ENCODE results near the gene MARK1. TPM values are rescaled to one million over a fixed set of nuclear protein-coding genes. Genes with fewer than 3 reads are reported as not detected.

MARK1 gene
- total RNA-seq, 2 experiments from 2014 or later, result not detected

- POLR2A ChIA-PET, result interaction anchor here (0.7 kb wide), 1 partner anchor 20 kb away, joined by 5 read pairs; no protein-coding TSS in a partner anchor
- CTCF ChIA-PET (ENCODE audit: unreplicated experiment), result no interaction called here
- BruUV-seq (replicated peaks), result no TSS peak
Measured at GRCh38 chr1:220500372-220500771, 27.6 kb upstream of the MARK1 start.

DNA sequence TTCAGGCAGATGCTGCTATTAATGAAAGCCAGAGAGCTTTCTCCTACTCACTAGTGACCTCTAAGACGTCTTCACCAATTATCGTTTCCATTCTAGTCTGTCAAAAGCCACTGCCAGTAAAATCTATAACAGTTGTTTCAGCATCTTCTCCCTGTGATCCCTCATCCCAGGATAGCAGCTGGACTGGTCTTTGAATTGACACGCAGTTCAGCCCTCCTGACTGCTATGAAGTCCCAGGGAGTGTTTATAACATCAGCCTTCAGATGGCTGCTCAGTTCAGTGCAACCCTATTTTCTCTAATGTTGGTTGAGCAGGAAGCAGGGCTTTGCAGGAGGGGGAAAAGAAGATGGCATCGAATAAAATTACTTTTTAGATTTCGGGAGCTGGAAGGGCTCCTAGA, 23.6 kb upstream of the MARK1 start:
- no peaks in the 10 kb centered on the region for H3K79me2 ChIP-seq (ENCODE audit: insufficient read depth, low read depth, low read length)
- no peak for TF ChIP-seq EZH2phosphoT487 (IDR thresholded peaks at IDR 0.05; ENCODE audit: borderline replicate concordance, low read depth, low read length)
- TF ChIP-seq, protein P1, sequence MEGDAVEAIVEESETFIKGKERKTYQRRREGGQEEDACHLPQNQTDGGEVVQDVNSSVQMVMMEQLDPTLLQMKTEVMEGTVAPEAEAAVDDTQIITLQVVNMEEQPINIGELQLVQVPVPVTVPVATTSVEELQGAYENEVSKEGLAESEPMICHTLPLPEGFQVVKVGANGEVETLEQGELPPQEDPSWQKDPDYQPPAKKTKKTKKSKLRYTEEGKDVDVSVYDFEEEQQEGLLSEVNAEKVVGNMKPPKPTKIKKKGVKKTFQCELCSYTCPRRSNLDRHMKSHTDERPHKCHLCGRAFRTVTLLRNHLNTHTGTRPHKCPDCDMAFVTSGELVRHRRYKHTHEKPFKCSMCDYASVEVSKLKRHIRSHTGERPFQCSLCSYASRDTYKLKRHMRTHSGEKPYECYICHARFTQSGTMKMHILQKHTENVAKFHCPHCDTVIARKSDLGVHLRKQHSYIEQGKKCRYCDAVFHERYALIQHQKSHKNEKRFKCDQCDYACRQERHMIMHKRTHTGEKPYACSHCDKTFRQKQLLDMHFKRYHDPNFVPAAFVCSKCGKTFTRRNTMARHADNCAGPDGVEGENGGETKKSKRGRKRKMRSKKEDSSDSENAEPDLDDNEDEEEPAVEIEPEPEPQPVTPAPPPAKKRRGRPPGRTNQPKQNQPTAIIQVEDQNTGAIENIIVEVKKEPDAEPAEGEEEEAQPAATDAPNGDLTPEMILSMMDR (conservative IDR thresholded peaks at IDR 0.05; ENCODE audit: low read length), result no peak
- no peaks in the 10 kb centered on the region for H3K9me2 ChIP-seq (ENCODE audit: insufficient read depth, low read length)
- H3K4me1 ChIP-seq (ENCODE audit: insufficient read depth, low read length, poor library complexity, severe bottlenecking), result no peaks in the 10 kb centered on the region
- DNase-seq (ENCODE audit: low spot score), result no peak
- no peaks in the 10 kb centered on the region for H3K36me3 ChIP-seq (ENCODE audit: insufficient read depth, low read length)
- H3K9me3 ChIP-seq (ENCODE audit: low read length), result no peaks in the 10 kb centered on the region
- ChIA-PET CTCF (ENCODE audit: unreplicated experiment) (no interaction called here), POLR2A (interaction anchor here (0.7 kb wide), 1 partner anchor 553 kb away, joined by 3 read pairs; no protein-coding TSS in a partner anchor)
- H3K4me3 ChIP-seq (ENCODE audit: low read depth, low read length, poor library complexity, severe bottlenecking), result no peak overlapping the region
- intact Hi-C loops (cut with micrococcal nuclease; ENCODE audit: unreplicated experiment), result no loop called here
- no peak overlapping the region for H2AFZ ChIP-seq (ENCODE audit: low read length)
- BruUV-seq (replicated peaks), result no TSS peak
- no peaks in the 10 kb centered on the region for H4K20me1 ChIP-seq (ENCODE audit: insufficient read depth, low read length)
- H3K27ac ChIP-seq (ENCODE audit: low read depth, low read length, poor library complexity, severe bottlenecking), result no peak overlapping the region
- H3K4me2 ChIP-seq (ENCODE audit: low read length), result no peak overlapping the region

More at GRCh38 chr1:220500372-220500771, 27.6 kb upstream of the MARK1 start:
- TF ChIP-seq EZH2phosphoT487 (IDR thresholded peaks at IDR 0.05; ENCODE audit: borderline replicate concordance, low read depth, low read length), result no peak
- TF ChIP-seq, protein P1 (conservative IDR thresholded peaks at IDR 0.05; ENCODE audit: low read length), result no peak
- no peaks in the 10 kb centered on the region for H4K20me1 ChIP-seq (ENCODE audit: insufficient read depth, low read length)
- no peak overlapping the region for H3K4me3 ChIP-seq (ENCODE audit: low read depth, low read length, poor library complexity, severe bottlenecking)
- H3K27ac ChIP-seq (ENCODE audit: low read depth, low read length, poor library complexity, severe bottlenecking), result no peak overlapping the region
- intact Hi-C loops (cut with micrococcal nuclease; ENCODE audit: unreplicated experiment), result no loop called here
- H3K36me3 ChIP-seq (ENCODE audit: insufficient read depth, low read length), result no peaks in the 10 kb centered on the region
- no peaks in the 10 kb centered on the region for H3K9me3 ChIP-seq (ENCODE audit: low read length)
- no peak for DNase-seq (ENCODE audit: low spot score)
- H3K9me2 ChIP-seq (ENCODE audit: insufficient read depth, low read length), result no peaks in the 10 kb centered on the region
- H3K4me1 ChIP-seq (ENCODE audit: insufficient read depth, low read length, poor library complexity, severe bottlenecking), result no peaks in the 10 kb centered on the region
- H2AFZ ChIP-seq (ENCODE audit: low read length), result no peak overlapping the region
- H3K4me2 ChIP-seq (ENCODE audit: low read length), result no peak overlapping the region
- no peaks in the 10 kb centered on the region for H3K79me2 ChIP-seq (ENCODE audit: insufficient read depth, low read depth, low read length)

DNA sequence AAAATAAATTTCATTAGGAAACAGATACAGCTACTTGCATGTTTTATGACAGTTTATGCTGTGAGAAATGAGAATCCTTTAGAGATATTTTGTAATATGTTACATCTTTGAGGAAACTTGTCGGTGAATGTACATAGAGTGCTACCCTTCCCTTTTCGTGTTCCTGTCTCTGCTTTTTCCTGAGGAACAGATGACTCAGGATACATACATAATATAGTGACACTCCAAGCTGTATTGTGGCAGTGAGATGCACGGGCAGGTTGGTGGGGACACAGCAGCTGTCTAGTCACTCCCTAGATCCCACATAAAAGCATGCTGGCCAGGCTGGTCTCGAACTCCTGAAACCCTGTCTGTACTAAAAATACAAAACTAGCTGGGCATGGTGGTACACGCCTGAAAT, 20.9 kb upstream of the MARK1 start:
- TF ChIP-seq EZH2phosphoT487 (IDR thresholded peaks at IDR 0.05; ENCODE audit: borderline replicate concordance, low read depth, low read length), result no peak
- TF ChIP-seq, protein P1 (conservative IDR thresholded peaks at IDR 0.05; ENCODE audit: low read length), result no peak
- no TSS peak for BruUV-seq (replicated peaks)
- CTCF ChIA-PET (ENCODE audit: unreplicated experiment), result no interaction called here

More for the DNA sequence above, 20.9 kb upstream of the MARK1 start:
- H3K27ac ChIP-seq (ENCODE audit: low read depth, low read length, poor library complexity, severe bottlenecking), result no peak overlapping the region
- intact Hi-C loops (cut with micrococcal nuclease; ENCODE audit: unreplicated experiment), result no loop called here
- H3K9me3 ChIP-seq (ENCODE audit: low read length), result no peaks in the 10 kb centered on the region
- no peak for DNase-seq (ENCODE audit: low spot score)
- no peaks in the 10 kb centered on the region for H4K20me1 ChIP-seq (ENCODE audit: insufficient read depth, low read length)
- H3K4me1 ChIP-seq (ENCODE audit: insufficient read depth, low read length, poor library complexity, severe bottlenecking), result no peaks in the 10 kb centered on the region
- H3K4me2 ChIP-seq (ENCODE audit: low read length), result no peak overlapping the region
- no peaks in the 10 kb centered on the region for H3K9me2 ChIP-seq (ENCODE audit: insufficient read depth, low read length)
- H3K36me3 ChIP-seq (ENCODE audit: insufficient read depth, low read length), result no peaks in the 10 kb centered on the region
- no peaks in the 10 kb centered on the region for H3K79me2 ChIP-seq (ENCODE audit: insufficient read depth, low read depth, low read length)
- no peak overlapping the region for H2AFZ ChIP-seq (ENCODE audit: low read length)
- no peak overlapping the region for H3K4me3 ChIP-seq (ENCODE audit: low read depth, low read length, poor library complexity, severe bottlenecking)
- POLR2A ChIA-PET, result interaction anchor here (0.5 kb wide), 1 partner anchor 38 kb away, joined by 4 read pairs; no protein-coding TSS in a partner anchor
